Measurements from ENCODE around the gene MEF2A.
"Not testable (repeated sequence)": the region's sequence is repeated elsewhere in the genome, so short reads cannot be mapped to it uniquely, and the experiment has no call there.

The MEF2A gene

GRCh38 chr15:99729327-99729726 is 163.5 kb downstream of the MEF2A start:
- no peak for DNase-seq (ENCODE audit: low read depth in 2 of 2)

GRCh38 chr15:99729920-99730319 is 164.1 kb downstream of the MEF2A start:
- no peak for DNase-seq (ENCODE audit: low read depth in 2 of 2)

GRCh38 chr15:99731336-99732123 is 165.7 kb downstream of the MEF2A start:
- DNase-seq (ENCODE audit: low read depth in 2 of 2) = no peak

GRCh38 chr15:99732124-99732750 is 166.5 kb downstream of the MEF2A start:
- no peak for DNase-seq (ENCODE audit: low read depth in 2 of 2)

- peak in 1 of 2 donors; percentile 9 for DNase-seq (ENCODE audit: low read depth in 2 of 2)
Measured at GRCh38 chr15:99732751-99733267, 167.0 kb downstream of the MEF2A start.

- peak; percentile 99 for DNase-seq (ENCODE audit: low read depth in 2 of 2)
Measured at GRCh38 chr15:99733268-99734039, 167.7 kb downstream of the MEF2A start, which contains the start of gene LYSMD4. LYSMD4 (minus strand) TSS chr15:99733437; CDS start chr15:99731999, 1,438 bp downstream.

- DNase-seq (ENCODE audit: low read depth in 2 of 2) = not testable (repeated sequence)
Measured at GRCh38 chr15:99734040-99734291, 168.2 kb downstream of the MEF2A start.

- no peak for DNase-seq (ENCODE audit: low read depth in 2 of 2)
Measured at GRCh38 chr15:99734575-99734974, 168.8 kb downstream of the MEF2A start.

GRCh38 chr15:99735868-99736267 is 170.1 kb downstream of the MEF2A start:
- no peak for DNase-seq (ENCODE audit: low read depth in 2 of 2)

GRCh38 chr15:99736702-99737101 is 170.9 kb downstream of the MEF2A start:
- no peak for DNase-seq (ENCODE audit: low read depth in 2 of 2)

GRCh38 chr15:99738021-99738847 is 172.4 kb downstream of the MEF2A start:
- DNase-seq (ENCODE audit: low read depth in 2 of 2) = no peak

- no peak for DNase-seq (ENCODE audit: low read depth in 2 of 2)
Measured at GRCh38 chr15:99741835-99742234, 176.1 kb downstream of the MEF2A start.

GRCh38 chr15:99744142-99744541 is 178.4 kb downstream of the MEF2A start:
- DNase-seq (ENCODE audit: low read depth in 2 of 2) = no peak

- no peak for DNase-seq (ENCODE audit: low read depth in 2 of 2)
Measured at GRCh38 chr15:99745370-99746086, 179.7 kb downstream of the MEF2A start.

GRCh38 chr15:99749386-99749785 is 183.6 kb downstream of the MEF2A start:
- DNase-seq (ENCODE audit: low read depth in 2 of 2) = no peak

- not testable (repeated sequence) for DNase-seq (ENCODE audit: low read depth in 2 of 2)
Measured at GRCh38 chr15:99750326-99750725, 184.5 kb downstream of the MEF2A start.

- no peak for DNase-seq (ENCODE audit: low read depth in 2 of 2)
Measured at GRCh38 chr15:99752556-99752955, 186.8 kb downstream of the MEF2A start.

- no peak for DNase-seq (ENCODE audit: low read depth in 2 of 2)
Measured at GRCh38 chr15:99753066-99753465, 187.3 kb downstream of the MEF2A start.

- DNase-seq (ENCODE audit: low read depth in 2 of 2) = no peak
Measured at GRCh38 chr15:99755692-99756409, 190.1 kb downstream of the MEF2A start.

- no peak for DNase-seq (ENCODE audit: low read depth in 2 of 2)
Measured at GRCh38 chr15:99762288-99762687, 196.5 kb downstream of the MEF2A start.

Measured in stimulated activated CD8-positive, alpha-beta memory T cell treated with anti-CD3 and anti-CD28 coated beads, Interleukin-2, amount 100 ng/mL, for 48 hours (primary cell).